Neural cell (in vitro differentiated cells): ENCODE data around the gene MCAM. TPM values are rescaled to one million over a fixed set of nuclear protein-coding genes. Genes with fewer than 3 reads are reported as not detected.

Experiments
- H2AFZ ChIP-seq: fragments of 200-600, 300-800 bp; sonication (generic), shearing (Covaris generic); 2 replicates; pipeline ENCODE4 v1.6.0; 2014; ENCODE audit warnings: low read depth, mild to moderate bottlenecking, antibody characterized with exemption, low read length, moderate library complexity
- H3F3A ChIP-seq: fragments of 200-600 bp; shearing (Covaris generic); 2 replicates; pipeline ENCODE4 v1.6.1; 2016; ENCODE audit warnings: mild to moderate bottlenecking, moderate library complexity, mixed read lengths, antibody characterized with exemption, low read length; ENCODE audit not compliant: insufficient read depth, poor library complexity, severe bottlenecking
- H3K27ac ChIP-seq: fragments of 200-600, 300-800 bp; sonication (generic), shearing (Covaris generic); 2 replicates; pipeline ENCODE4 v1.5.1; 2014; ENCODE audit warnings: mild to moderate bottlenecking, low read length, moderate library complexity
- H3K27me3 ChIP-seq: fragments of 300-800, 200-600 bp; sonication (generic), shearing (Covaris generic); 2 replicates; pipeline ENCODE4 v1.6.0; 2014; ENCODE audit warnings: mild to moderate bottlenecking, low read depth, low read length, moderate library complexity; ENCODE audit not compliant: insufficient read depth
- H3K36me3 ChIP-seq: fragments of 300-800, 200-600 bp; sonication (generic), shearing (Covaris generic); 2 replicates; pipeline ENCODE4 v1.5.1; 2014; ENCODE audit warnings: mild to moderate bottlenecking, antibody characterized with exemption, low read length, moderate library complexity; ENCODE audit not compliant: insufficient read depth
- H3K4me2 ChIP-seq: fragments of 300-800, 200-600 bp; sonication (generic), shearing (Covaris generic); 2 replicates; pipeline ENCODE4 v1.6.0; 2014; ENCODE audit warnings: mild to moderate bottlenecking, low read length
- H3K4me3 ChIP-seq: fragments of 300-800, 200-600 bp; sonication (generic), shearing (Covaris generic); 2 replicates; pipeline ENCODE4 v1.5.1; 2014; ENCODE audit warnings: mild to moderate bottlenecking, low read length, moderate library complexity
- H3K79me2 ChIP-seq: fragments of 200-600 bp; shearing (Covaris generic); replicated peaks from 2 replicates; pipeline ENCODE4 v1.6.0; 2014; ENCODE audit warnings: mild to moderate bottlenecking, low read length, moderate library complexity; ENCODE audit not compliant: insufficient read depth
- H3K9ac ChIP-seq: fragments of 300-800, 200-600 bp; sonication (generic), shearing (Covaris generic); 2 replicates; pipeline ENCODE4 v1.6.1; 2016; ENCODE audit warnings: mild to moderate bottlenecking, low read length, mixed read lengths
- H3K9me2 ChIP-seq: fragments of 200-600 bp; shearing (Covaris generic); 2 replicates; pipeline ENCODE4 v1.6.1; 2016; ENCODE audit warnings: mild to moderate bottlenecking, low read length, mixed read lengths; ENCODE audit not compliant: insufficient read depth
- H3K9me3 ChIP-seq: fragments of 200-600, 300-800 bp; sonication (generic), shearing (Covaris generic); 2 replicates; pipeline ENCODE4 v1.6.1; 2016; ENCODE audit warnings: mild to moderate bottlenecking, mixed run types, low read length, moderate library complexity, mixed read lengths
- H4K20me1 ChIP-seq: fragments of 200-600 bp; shearing (Covaris generic); 2 replicates; pipeline ENCODE4 v1.6.1; 2016; ENCODE audit warnings: mild to moderate bottlenecking, mixed run types; ENCODE audit not compliant: insufficient read depth
- EP300 ChIP-seq: fragments of 450-650 bp; conservative IDR thresholded peaks from 2 replicates; pipeline ENCODE4 v1.6.1; 2014; ENCODE audit warnings: antibody characterized with exemption, mild to moderate bottlenecking, moderate library complexity; ENCODE audit not compliant: poor library complexity, severe bottlenecking
- EZH2 ChIP-seq: fragments of 200-600, 300-800 bp; shearing (Covaris generic), sonication (generic); IDR thresholded peaks from 2 replicates; pipeline ENCODE4 v1.6.1; 2014; ENCODE audit warnings: antibody characterized with exemption, low read length, borderline replicate concordance, mild to moderate bottlenecking; ENCODE audit not compliant: insufficient read depth, poor library complexity, severe bottlenecking
- MXI1 ChIP-seq: fragments of 450-650 bp; conservative IDR thresholded peaks from 2 replicates; pipeline ENCODE4 v1.6.1; 2014; ENCODE audit warnings: antibody characterized with exemption, mild to moderate bottlenecking; ENCODE audit not compliant: poor library complexity, severe bottlenecking
- POLR2AphosphoS5 ChIP-seq: IDR thresholded peaks from 2 replicates; pipeline ENCODE4 v1.6.1; 2012
- RAD21 ChIP-seq: fragments of 450-650 bp; conservative IDR thresholded peaks from 2 replicates; pipeline ENCODE4 v1.6.1; 2014; ENCODE audit warnings: antibody characterized with exemption, mild to moderate bottlenecking, moderate library complexity
- REST ChIP-seq: IDR thresholded peaks from 2 replicates; pipeline ENCODE4 v1.6.1; 2012; ENCODE audit warnings: borderline replicate concordance
- SMC3 ChIP-seq: fragments of 450-650 bp; conservative IDR thresholded peaks from 2 replicates; pipeline ENCODE4 v1.6.1; 2014; ENCODE audit warnings: antibody characterized with exemption, mild to moderate bottlenecking, moderate library complexity; ENCODE audit not compliant: poor library complexity
- TAF1 ChIP-seq: IDR thresholded peaks from 2 replicates; pipeline ENCODE4 v1.6.1; 2012; ENCODE audit warnings: low read depth
- polyA plus RNA-seq: library from polyadenylated mRNA; depleted of rRNA; stranded (reverse); fragments of >200 nt; gene quantifications from 2 replicates; pipeline ENCODE4 v1.2.3, GENCODE V29; 2014
- TF ChIP-seq, protein P1 (sequence below): fragments of 450-650 bp; IDR thresholded peaks from 2 replicates; pipeline ENCODE4 v1.5.1; 2014; ENCODE audit warnings: antibody characterized with exemption, mild to moderate bottlenecking, moderate library complexity; ENCODE audit not compliant: poor library complexity, severe bottlenecking

MCAM gene
- polyA plus RNA-seq, 1 donor from 2014 or later = 7.5 TPM

GRCh38 chr11:119263352-119263940 lies 53.5 kb downstream of the MCAM start:
- Histone ChIP-seq H4K20me1 (no peaks in the 10 kb centered on the region), H2AFZ (no peak overlapping the region), H3F3A (no peaks in the 10 kb centered on the region), H3K9me2 (no peaks in the 10 kb centered on the region), H3K27me3 (no peaks in the 10 kb centered on the region), H3K4me2 (no peak overlapping the region), H3K27ac (no peak overlapping the region), H3K36me3 (no peaks in the 10 kb centered on the region), H3K79me2 (no peaks in the 10 kb centered on the region), H3K9ac (no peak overlapping the region), H3K4me3 (no peak overlapping the region), H3K9me3 (no peaks in the 10 kb centered on the region)
- TF ChIP-seq REST = no peak
- no peak for TF ChIP-seq RAD21
- no peak for TF ChIP-seq SMC3
- no peak for TF ChIP-seq TAF1
- TF ChIP-seq EP300 = no peak
- TF ChIP-seq, protein P1, sequence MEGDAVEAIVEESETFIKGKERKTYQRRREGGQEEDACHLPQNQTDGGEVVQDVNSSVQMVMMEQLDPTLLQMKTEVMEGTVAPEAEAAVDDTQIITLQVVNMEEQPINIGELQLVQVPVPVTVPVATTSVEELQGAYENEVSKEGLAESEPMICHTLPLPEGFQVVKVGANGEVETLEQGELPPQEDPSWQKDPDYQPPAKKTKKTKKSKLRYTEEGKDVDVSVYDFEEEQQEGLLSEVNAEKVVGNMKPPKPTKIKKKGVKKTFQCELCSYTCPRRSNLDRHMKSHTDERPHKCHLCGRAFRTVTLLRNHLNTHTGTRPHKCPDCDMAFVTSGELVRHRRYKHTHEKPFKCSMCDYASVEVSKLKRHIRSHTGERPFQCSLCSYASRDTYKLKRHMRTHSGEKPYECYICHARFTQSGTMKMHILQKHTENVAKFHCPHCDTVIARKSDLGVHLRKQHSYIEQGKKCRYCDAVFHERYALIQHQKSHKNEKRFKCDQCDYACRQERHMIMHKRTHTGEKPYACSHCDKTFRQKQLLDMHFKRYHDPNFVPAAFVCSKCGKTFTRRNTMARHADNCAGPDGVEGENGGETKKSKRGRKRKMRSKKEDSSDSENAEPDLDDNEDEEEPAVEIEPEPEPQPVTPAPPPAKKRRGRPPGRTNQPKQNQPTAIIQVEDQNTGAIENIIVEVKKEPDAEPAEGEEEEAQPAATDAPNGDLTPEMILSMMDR = no peak
- TF ChIP-seq MXI1 = no peak
- no peak for TF ChIP-seq POLR2AphosphoS5

DNA sequence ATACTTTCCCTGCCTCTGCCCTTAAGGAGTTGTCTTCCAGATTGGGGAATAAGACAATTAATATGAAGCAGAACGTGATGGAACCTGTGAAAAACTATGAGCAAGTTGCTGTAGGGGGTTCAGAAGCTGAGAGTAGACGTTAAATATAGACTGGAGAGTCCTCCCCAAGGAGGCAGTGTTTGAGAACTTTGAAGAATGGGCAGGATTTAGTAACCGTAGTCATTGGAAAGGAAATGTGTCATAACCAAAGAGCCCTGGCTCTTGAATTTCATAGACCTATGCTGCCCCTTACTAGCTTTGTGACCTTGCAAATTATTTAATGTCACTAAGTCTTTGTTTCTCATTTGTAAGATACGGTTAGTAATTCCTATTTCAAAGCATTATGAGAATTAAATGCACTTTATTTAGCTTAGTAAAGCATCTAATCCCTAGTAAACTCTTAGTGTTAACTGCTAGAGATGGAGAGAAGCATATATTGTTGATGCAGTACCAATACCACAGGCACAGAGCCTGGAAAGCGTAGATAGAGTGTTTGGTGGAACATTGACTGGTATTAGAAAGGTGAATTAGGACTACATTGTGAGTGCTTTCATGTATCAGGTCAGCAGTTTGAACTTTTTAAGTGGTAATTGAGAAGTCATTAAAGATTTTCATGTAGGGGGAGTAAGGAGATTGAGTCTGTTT lies 54.1 kb downstream of the MCAM start:
- no peaks in the 10 kb centered on the region for H3K36me3 ChIP-seq
- no peaks in the 10 kb centered on the region for H4K20me1 ChIP-seq
- no peak overlapping the region for H3K27ac ChIP-seq
- no peaks in the 10 kb centered on the region for H3K79me2 ChIP-seq
- TF ChIP-seq RAD21 (no peak), SMC3 (no peak), REST (no peak), EP300 (no peak), POLR2AphosphoS5 (no peak), EZH2 (no peak), TAF1 (no peak), MXI1 (no peak)
- TF ChIP-seq, protein P1 = no peak
- H3F3A ChIP-seq = no peaks in the 10 kb centered on the region
- no peak overlapping the region for H3K4me2 ChIP-seq
- H3K9ac ChIP-seq = no peak overlapping the region
- no peaks in the 10 kb centered on the region for H3K27me3 ChIP-seq
- H2AFZ ChIP-seq = no peak overlapping the region
- H3K9me3 ChIP-seq = no peaks in the 10 kb centered on the region
- no peaks in the 10 kb centered on the region for H3K9me2 ChIP-seq
- H3K4me3 ChIP-seq = no peak overlapping the region
